Sigmoid colon (tissue), 7 donors: ENCODE data around the gene ROPN1L. TPM values are rescaled to one million over a fixed set of nuclear protein-coding genes. Genes with fewer than 3 reads are reported as not detected.
"Not testable (repeated sequence)": the region's sequence is repeated elsewhere in the genome, so short reads cannot be mapped to it uniquely, and the experiment has no call there.

Source experiments
- DNase-seq: peaks from one replicate; pipeline ENCODE4 v3.0.0-alpha.2; 2019
- H3K27ac ChIP-seq, 4 donors: fragments of 200-600 bp; sonication (generic); one replicate each; pipeline ENCODE4 v1.5.1; 2016 to 2019; ENCODE audit warnings: mild to moderate bottlenecking in 1 of 4
- H3K27me3 ChIP-seq, 3 donors: fragments of 200-600 bp; sonication (generic); one replicate each; pipeline ENCODE4 v1.5.1; 2019; ENCODE audit warnings: mild to moderate bottlenecking in 1 of 3
- H3K36me3 ChIP-seq, 4 donors: fragments of 200-600 bp; sonication (generic); one replicate each; pipeline ENCODE4 v1.5.1; 2016 to 2019
- H3K4me1 ChIP-seq, 4 donors: fragments of 200-600 bp; sonication (generic); one replicate each; pipeline ENCODE4 v1.5.1; 2017 to 2019
- H3K4me3 ChIP-seq, 4 donors: fragments of 200-600 bp; sonication (generic); one replicate each; pipeline ENCODE4 v1.5.1; 2017 to 2019; ENCODE audit warnings: mild to moderate bottlenecking in 2 of 4, moderate library complexity in 1 of 4
- H3K9me3 ChIP-seq, 4 donors: fragments of 200-600 bp in 3 of 4; sonication (generic) in 3 of 4; one replicate each; pipeline versions ENCODE4 v1.5.1 to v1.6.1; 2013 to 2019
- EP300 ChIP-seq, 4 donors: sonication (generic); formaldehyde crosslinking; IDR thresholded peaks; one replicate each; pipeline ENCODE4 v1.6.1; 2017; ENCODE audit warnings: antibody characterized with exemption in 4 of 4
- POLR2A ChIP-seq, 2 donors: fragments of 450-650 bp; IDR thresholded peaks; one replicate each; pipeline ENCODE4 v1.6.1; 2016; ENCODE audit warnings: antibody characterized with exemption in 2 of 2, mild to moderate bottlenecking in 2 of 2, moderate library complexity in 2 of 2
- POLR2AphosphoS5 ChIP-seq, 4 donors: sonication (generic); formaldehyde crosslinking; IDR thresholded peaks; one replicate each; pipeline ENCODE4 v1.6.1; 2017; ENCODE audit warnings: antibody characterized with exemption in 4 of 4
- WGBS, 2 donors: extraction: QIAGEN DNeasy Blood & Tissue Kit; methylation state at CpG; one replicate each; pipeline ENCODE4 v1.1.7; 2013; 5-methylcytosine and 5-hydroxymethylcytosine counted together
- intact Hi-C: fragments of 100-400 bp; cut with DNase I; formaldehyde crosslinking; loops from one replicate; pipeline ENCODE4 v1.15.1; 2023
- polyA plus RNA-seq, 3 donors: library from polyadenylated mRNA; stranded (reverse); fragments of 200-250 nt; gene quantifications; one replicate each; pipeline ENCODE4 v1.2.3, GENCODE V29; 2013
- total RNA-seq, 4 donors: library from RNA; depleted of rRNA; stranded (reverse); fragments of >200 nt; gene quantifications; one replicate each; pipeline ENCODE4 v1.1.0, GENCODE V29; 2016
- TF ChIP-seq, protein P1 (sequence below), 4 experiments: fragments of 450-650 bp in 3 of 4; fragments of 200-600 bp in 1 of 4; IDR thresholded peaks; one replicate each; pipeline ENCODE4 v1.5.1; 2016 to 2019; ENCODE audit warnings: antibody characterized with exemption in 4 of 4, mild to moderate bottlenecking in 3 of 4, moderate library complexity in 2 of 4
- donor health status: healthy with polysubstance abuse.
- donor health status: Bipolar disorder and iron deficiency.
- donor health status: healthy.

ROPN1L gene
- total RNA-seq (1 to 10 TPM in 1 of 4 donors, under 1 TPM in 1, not detected in 2; 0.68 to 1.9 TPM), polyA plus RNA-seq (1 to 10 TPM in 1 of 3 donors, under 1 TPM in 1, not detected in 1; 0.35 to 2.4 TPM)

DNA sequence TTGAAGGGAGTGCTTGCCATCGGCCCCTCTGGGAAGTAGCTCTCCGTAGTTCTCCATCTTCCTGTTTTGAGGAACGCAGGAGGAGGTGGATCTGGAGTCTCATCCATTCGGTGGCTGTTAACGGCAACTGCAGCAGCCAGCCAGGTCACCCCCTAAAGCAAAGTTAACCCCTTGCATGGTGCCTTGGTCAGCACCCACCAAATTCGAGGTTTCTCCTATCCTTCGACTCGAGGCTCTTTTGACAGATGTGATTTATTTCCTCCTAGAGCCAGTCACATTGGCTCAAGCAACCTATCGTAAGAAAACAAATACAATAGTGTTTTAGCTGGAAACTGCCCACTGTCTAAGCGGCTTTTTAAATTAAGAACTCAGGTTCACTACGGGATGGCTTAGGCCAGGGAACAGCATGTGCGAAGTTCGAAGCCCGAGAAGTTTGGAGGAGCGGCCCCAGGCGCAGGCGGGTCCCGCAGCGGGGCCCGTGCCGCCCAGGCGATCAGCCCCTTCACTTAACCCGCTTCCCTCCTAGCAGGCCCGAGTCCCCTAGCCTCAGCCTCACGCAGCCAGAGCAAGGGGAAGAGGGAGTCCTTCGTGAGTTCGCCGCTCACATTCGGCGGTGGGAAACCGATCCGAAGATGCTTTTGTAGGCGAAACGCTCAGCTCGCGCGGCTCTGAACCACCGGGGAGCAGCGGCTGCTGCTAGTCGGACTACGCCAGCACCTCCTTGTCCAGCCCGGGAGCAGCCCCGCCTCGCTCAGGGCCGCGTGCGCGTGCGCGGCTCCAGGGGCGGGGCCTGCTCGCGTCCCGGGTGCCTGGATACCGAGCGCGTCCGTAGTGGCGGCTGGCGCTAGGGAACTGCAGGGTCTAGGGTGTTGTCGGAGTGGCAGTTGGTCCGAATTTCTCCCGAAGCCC is at the start of gene ROPN1L:
Gene ROPN1L (plus strand): TSS at position 797 of the 909 bp plus-strand sequence. CDS start 289 bp downstream, outside the sequence.
- peak; percentile 91 for DNase-seq
- peaks cover 0 to 9% (median 0%) of the 10 kb centered on the region in 4 donors for H3K36me3 ChIP-seq
- no peaks in the 10 kb centered on the region for H3K27me3 ChIP-seq
- H3K27ac ChIP-seq = peak within 1 kb of the TSS; percentile 77 to 83 (median 78)
- H3K4me1 ChIP-seq = peaks cover 0 to 21% (median 18%) of the 10 kb centered on the region in 4 donors
- intact Hi-C loops = loop anchor here (5.0 kb wide), 1 partner anchor 194 kb away; the partner anchor contains the start of gene ATPSCKMT
- H3K9me3 ChIP-seq = no peaks in the 10 kb centered on the region
- peak within 1 kb of the TSS; percentile 39 to 64 (median 63) for H3K4me3 ChIP-seq
- 1% methylated on average over 63 of the region's 63 CpGs for WGBS, 2 donors
- TF ChIP-seq POLR2A (IDR thresholded peaks at IDR 0.05) (no peak), POLR2AphosphoS5 (IDR thresholded peaks at IDR 0.05) (peak; percentile 62 to 87 (median 72))

GRCh38 chr5:10392567-10393328 is 48.9 kb upstream of the ROPN1L start:
- H3K9me3 ChIP-seq, H3K27me3 ChIP-seq, H3K4me3 ChIP-seq, intact Hi-C loops, H3K27ac ChIP-seq, DNase-seq, H3K4me1 ChIP-seq: not testable (repeated sequence)
- WGBS, 2 donors = 95% methylated on average over 6 of the region's 6 CpGs
- peaks cover 23 to 92% (median 37%) of the 10 kb centered on the region in 4 donors for H3K36me3 ChIP-seq

DNA sequence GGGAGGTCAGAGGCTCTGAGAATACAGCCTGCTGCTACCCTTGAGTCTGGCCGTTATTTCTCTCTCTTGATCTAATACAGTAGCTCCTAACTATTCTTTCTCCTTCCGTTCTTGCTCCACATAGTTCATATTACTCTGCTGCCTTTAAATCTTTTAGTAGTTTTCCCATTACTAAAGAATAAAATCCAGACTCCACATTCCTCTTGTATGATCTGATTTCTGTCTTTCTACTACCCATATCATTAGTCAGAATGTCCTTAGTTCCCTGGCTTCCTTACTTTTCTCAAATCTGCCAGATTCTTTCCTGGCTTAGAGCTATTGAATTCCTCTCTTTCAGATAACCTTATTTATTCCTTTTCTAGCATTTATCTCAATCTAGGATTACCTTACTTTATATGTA is 48.2 kb upstream of the ROPN1L start:
- peaks cover 23 to 90% (median 35%) of the 10 kb centered on the region in 4 donors for H3K36me3 ChIP-seq
- TF ChIP-seq POLR2AphosphoS5 (IDR thresholded peaks at IDR 0.05) (no peak), EP300 (IDR thresholded peaks at IDR 0.05) (no peak), POLR2A (IDR thresholded peaks at IDR 0.05) (no peak)
- TF ChIP-seq, protein P1, sequence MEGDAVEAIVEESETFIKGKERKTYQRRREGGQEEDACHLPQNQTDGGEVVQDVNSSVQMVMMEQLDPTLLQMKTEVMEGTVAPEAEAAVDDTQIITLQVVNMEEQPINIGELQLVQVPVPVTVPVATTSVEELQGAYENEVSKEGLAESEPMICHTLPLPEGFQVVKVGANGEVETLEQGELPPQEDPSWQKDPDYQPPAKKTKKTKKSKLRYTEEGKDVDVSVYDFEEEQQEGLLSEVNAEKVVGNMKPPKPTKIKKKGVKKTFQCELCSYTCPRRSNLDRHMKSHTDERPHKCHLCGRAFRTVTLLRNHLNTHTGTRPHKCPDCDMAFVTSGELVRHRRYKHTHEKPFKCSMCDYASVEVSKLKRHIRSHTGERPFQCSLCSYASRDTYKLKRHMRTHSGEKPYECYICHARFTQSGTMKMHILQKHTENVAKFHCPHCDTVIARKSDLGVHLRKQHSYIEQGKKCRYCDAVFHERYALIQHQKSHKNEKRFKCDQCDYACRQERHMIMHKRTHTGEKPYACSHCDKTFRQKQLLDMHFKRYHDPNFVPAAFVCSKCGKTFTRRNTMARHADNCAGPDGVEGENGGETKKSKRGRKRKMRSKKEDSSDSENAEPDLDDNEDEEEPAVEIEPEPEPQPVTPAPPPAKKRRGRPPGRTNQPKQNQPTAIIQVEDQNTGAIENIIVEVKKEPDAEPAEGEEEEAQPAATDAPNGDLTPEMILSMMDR (IDR thresholded peaks at IDR 0.05) = no peak
- no peaks in the 10 kb centered on the region for H3K27me3 ChIP-seq

GRCh38 chr5:10396552-10396951 is 45.1 kb upstream of the ROPN1L start:
- Histone ChIP-seq H3K4me3 (no peak overlapping the region), H3K27ac (no peak overlapping the region), H3K36me3 (peaks cover 19 to 63% (median 34%) of the 10 kb centered on the region in 4 donors), H3K4me1 (peaks cover 0 to 18% (median 14%) of the 10 kb centered on the region in 4 donors), H3K27me3 (no peaks in the 10 kb centered on the region), H3K9me3 (no peaks in the 10 kb centered on the region)
- TF ChIP-seq POLR2AphosphoS5 (IDR thresholded peaks at IDR 0.05) (no peak), EP300 (IDR thresholded peaks at IDR 0.05) (no peak), POLR2A (IDR thresholded peaks at IDR 0.05) (no peak)
- TF ChIP-seq, protein P1 (IDR thresholded peaks at IDR 0.05) = no peak
- intact Hi-C loops = no loop called here
- DNase-seq = no peak
- WGBS, 2 donors = 84% methylated on average over 5 of the region's 5 CpGs

More for the DNA sequence above, 48.2 kb upstream of the ROPN1L start:
- 81 to 92% methylated on average over 2 of the region's 2 CpGs for WGBS, 2 donors
- no peaks in the 10 kb centered on the region for H3K4me1 ChIP-seq
- intact Hi-C loops = no loop called here
- H3K4me3 ChIP-seq = no peak overlapping the region
- no peak overlapping the region for H3K27ac ChIP-seq
- H3K9me3 ChIP-seq = no peaks in the 10 kb centered on the region
- DNase-seq = no peak

- Histone ChIP-seq H3K27ac (peak overlapping the region in 3 of 4 donors; percentile 23 to 46 (median 38)), H3K36me3 (peaks cover 3 to 60% (median 25%) of the 10 kb centered on the region in 4 donors), H3K9me3 (no peaks in the 10 kb centered on the region), H3K27me3 (no peaks in the 10 kb centered on the region), H3K4me3 (no peak overlapping the region), H3K4me1 (peaks cover 0 to 20% (median 14%) of the 10 kb centered on the region in 4 donors)
- TF ChIP-seq POLR2AphosphoS5 (IDR thresholded peaks at IDR 0.05) (no peak), EP300 (IDR thresholded peaks at IDR 0.05) (no peak), POLR2A (IDR thresholded peaks at IDR 0.05) (no peak)
- TF ChIP-seq, protein P1 (IDR thresholded peaks at IDR 0.05) = no peak
- no peak for DNase-seq
- intact Hi-C loops = no loop called here
Measured at GRCh38 chr5:10399839-10400238, 41.8 kb upstream of the ROPN1L start.
